ENCODE data around the gene GALNT14. TPM values are rescaled to one million over a fixed set of nuclear protein-coding genes. Genes with fewer than 3 reads are reported as not detected.

The GALNT14 gene
- total RNA-seq, 1 donor from 2014 or later, result 54.6 TPM

DNA sequence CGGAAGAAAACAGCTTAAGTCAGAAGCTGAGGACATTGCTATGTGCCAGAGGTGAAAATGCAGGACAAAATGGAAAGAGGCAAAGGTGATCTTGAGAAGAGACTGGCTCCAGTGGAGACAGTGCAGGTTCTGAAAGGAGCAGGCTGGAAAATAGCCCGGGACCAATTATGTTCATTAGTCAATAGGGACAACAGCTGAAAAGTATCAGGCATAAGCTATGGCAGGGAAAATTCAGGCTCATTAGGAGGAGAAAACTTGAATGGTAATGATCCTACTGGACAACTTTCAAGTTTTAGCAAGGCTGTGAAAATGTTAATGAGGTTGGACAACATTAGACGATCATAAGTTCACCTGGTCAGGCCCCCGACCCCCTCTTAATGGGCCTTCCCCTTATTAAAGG lies 60.2 kb downstream of the GALNT14 start:
- H3K36me3 ChIP-seq (ENCODE audit: control insufficient read depth, insufficient read depth, low read length), result no peaks in the 10 kb centered on the region
- H3K27me3 ChIP-seq (ENCODE audit: control insufficient read depth, insufficient read depth, low read length), result no peaks in the 10 kb centered on the region
- no peak overlapping the region for H3K4me3 ChIP-seq (ENCODE audit: low read depth, low read length)
- TF ChIP-seq, protein P1, sequence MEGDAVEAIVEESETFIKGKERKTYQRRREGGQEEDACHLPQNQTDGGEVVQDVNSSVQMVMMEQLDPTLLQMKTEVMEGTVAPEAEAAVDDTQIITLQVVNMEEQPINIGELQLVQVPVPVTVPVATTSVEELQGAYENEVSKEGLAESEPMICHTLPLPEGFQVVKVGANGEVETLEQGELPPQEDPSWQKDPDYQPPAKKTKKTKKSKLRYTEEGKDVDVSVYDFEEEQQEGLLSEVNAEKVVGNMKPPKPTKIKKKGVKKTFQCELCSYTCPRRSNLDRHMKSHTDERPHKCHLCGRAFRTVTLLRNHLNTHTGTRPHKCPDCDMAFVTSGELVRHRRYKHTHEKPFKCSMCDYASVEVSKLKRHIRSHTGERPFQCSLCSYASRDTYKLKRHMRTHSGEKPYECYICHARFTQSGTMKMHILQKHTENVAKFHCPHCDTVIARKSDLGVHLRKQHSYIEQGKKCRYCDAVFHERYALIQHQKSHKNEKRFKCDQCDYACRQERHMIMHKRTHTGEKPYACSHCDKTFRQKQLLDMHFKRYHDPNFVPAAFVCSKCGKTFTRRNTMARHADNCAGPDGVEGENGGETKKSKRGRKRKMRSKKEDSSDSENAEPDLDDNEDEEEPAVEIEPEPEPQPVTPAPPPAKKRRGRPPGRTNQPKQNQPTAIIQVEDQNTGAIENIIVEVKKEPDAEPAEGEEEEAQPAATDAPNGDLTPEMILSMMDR (IDR thresholded peaks at IDR 0.05; ENCODE audit: insufficient read depth, low read length, poor library complexity, severe bottlenecking), result no peak
- no peak for DNase-seq (ENCODE audit: low read depth)

DNA sequence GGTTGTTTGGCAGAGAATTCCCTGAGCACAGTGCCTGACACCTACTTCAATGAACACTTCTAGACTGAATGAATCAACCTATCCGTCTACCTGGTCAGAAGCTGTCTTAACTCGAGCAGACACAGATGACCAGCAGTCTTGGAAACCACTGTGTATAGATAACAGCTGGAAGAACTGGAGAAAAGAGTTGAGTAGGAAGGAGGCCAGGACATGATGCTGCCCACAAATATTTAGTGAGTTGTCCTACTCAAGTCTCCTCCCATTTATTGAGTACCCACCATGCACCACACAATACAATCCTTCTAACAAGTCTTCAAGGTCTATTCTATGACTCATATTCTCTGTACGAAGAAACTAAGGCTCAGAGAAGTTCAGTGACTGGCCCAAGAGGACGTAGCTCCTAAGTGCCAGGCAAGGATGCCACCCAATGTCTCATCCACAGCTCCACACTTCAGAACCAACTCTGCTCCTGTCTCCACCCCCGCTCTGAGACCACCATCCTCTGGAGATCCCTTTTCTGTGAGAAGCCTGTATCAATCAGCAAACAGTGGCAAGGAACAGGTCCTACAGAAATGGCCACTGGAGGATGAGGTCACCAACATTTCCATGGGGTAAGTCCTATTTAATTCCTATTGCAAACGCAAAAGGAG lies 62.2 kb downstream of the GALNT14 start:
- no peaks in the 10 kb centered on the region for H3K27me3 ChIP-seq (ENCODE audit: control insufficient read depth, insufficient read depth, low read length)
- H3K36me3 ChIP-seq (ENCODE audit: control insufficient read depth, insufficient read depth, low read length), result peaks cover 1% of the 10 kb centered on the region
- DNase-seq (ENCODE audit: low read depth), result no peak
- H3K4me3 ChIP-seq (ENCODE audit: low read depth, low read length), result no peak overlapping the region
- TF ChIP-seq, protein P1 (IDR thresholded peaks at IDR 0.05; ENCODE audit: insufficient read depth, low read length, poor library complexity, severe bottlenecking), result no peak

DNA sequence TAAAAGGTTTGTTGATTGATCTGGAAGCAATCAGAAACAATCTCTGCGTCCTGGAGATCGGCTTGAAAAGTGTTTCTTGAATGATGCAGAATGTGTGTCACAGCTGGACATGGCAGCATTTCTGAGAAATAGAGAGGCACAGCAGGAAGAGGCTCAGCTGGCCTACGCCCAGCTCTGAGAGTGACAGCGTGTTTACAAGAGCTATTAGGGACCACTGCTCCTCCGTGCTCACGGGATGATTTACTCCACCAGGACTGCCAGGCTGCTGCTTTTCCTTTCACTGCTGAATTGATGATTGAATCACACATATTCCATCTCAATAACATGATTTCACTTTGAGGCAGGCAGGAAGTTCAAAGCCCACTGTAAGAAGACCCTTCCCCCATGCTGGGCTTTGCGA lies 62.8 kb downstream of the GALNT14 start:
- H3K4me3 ChIP-seq (ENCODE audit: low read depth, low read length), result no peak overlapping the region
- DNase-seq (ENCODE audit: low read depth), result no peak
- TF ChIP-seq, protein P1 (IDR thresholded peaks at IDR 0.05; ENCODE audit: insufficient read depth, low read length, poor library complexity, severe bottlenecking), result no peak
- peaks cover 1% of the 10 kb centered on the region for H3K36me3 ChIP-seq (ENCODE audit: control insufficient read depth, insufficient read depth, low read length)
- no peaks in the 10 kb centered on the region for H3K27me3 ChIP-seq (ENCODE audit: control insufficient read depth, insufficient read depth, low read length)

DNA sequence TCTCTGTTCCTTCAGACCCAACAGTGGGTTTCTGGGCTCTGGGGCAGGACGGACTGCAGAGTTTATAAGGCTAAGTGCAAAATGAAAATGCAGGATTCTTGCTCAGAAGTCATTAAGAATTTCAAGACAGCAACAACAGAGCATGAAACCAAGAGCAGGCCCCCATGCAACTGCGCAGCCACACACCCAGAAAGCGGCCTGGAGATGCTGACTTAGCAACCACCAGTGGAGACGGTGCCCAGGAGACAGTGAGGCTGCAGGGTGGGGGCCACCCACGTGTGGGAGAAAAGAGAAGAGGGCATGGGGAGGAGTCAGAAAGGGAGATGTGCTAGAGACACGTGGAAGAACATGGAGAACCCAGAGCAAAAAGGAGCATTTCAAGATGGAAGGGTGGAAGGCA lies 66.5 kb downstream of the GALNT14 start:
- H3K36me3 ChIP-seq (ENCODE audit: control insufficient read depth, insufficient read depth, low read length), result peaks cover 1% of the 10 kb centered on the region
- TF ChIP-seq, protein P1 (IDR thresholded peaks at IDR 0.05; ENCODE audit: insufficient read depth, low read length, poor library complexity, severe bottlenecking), result no peak
- H3K27me3 ChIP-seq (ENCODE audit: control insufficient read depth, insufficient read depth, low read length), result no peaks in the 10 kb centered on the region
- no peak for DNase-seq (ENCODE audit: low read depth)
- no peak overlapping the region for H3K4me3 ChIP-seq (ENCODE audit: low read depth, low read length)

DNA sequence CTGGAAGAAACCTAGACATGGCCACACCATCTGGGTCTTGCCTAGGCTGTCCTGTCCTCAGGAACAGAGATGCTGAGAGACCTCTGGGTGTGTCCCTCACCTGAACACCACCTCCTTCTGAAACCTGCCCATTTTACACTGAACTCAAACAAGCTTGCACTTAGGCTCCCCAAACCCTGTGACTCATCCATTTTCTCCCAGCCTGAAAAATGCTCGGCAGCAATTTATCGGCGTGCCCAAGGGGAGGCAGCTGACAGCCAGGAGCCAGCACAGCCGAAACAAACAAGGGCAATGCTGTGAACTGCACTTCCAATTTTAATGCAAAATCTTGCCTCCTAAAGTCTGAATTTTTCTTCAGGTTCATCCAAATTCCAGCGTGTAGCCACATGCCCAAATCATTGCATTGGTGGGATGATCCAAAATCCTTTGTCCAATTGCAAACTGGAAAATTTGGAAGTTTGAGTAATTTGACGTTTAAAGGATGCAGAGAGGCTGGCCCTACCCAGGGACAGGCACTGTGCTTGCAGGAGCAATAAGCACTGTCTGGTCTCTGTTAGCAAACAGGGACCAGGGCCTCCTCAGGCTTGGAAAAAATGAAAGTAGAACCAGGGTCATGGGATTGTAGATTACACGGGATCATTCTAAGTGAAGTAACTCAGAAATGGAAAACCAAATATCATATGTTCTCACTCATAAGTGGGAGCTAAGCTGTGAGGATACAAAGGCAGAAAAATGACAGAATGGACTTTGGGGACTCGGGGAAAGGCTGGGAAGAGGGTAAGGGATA lies 67.7 kb downstream of the GALNT14 start:
- DNase-seq (ENCODE audit: low read depth), result no peak
- H3K27me3 ChIP-seq (ENCODE audit: control insufficient read depth, insufficient read depth, low read length), result no peaks in the 10 kb centered on the region
- peaks cover 1% of the 10 kb centered on the region for H3K36me3 ChIP-seq (ENCODE audit: control insufficient read depth, insufficient read depth, low read length)
- TF ChIP-seq, protein P1 (IDR thresholded peaks at IDR 0.05; ENCODE audit: insufficient read depth, low read length, poor library complexity, severe bottlenecking), result no peak
- no peak overlapping the region for H3K4me3 ChIP-seq (ENCODE audit: low read depth, low read length)

Measured in kidney epithelial cell (primary cell).